GM12878 (cell line): Measurements from ENCODE around the gene MRPL38. TPM values are rescaled to one million over a fixed set of nuclear protein-coding genes. Genes with fewer than 3 reads are reported as not detected.

Experiments
- ATAC-seq: fragments of 200-7000 bp; cut with Tn5 transposase; 3 replicates; pipeline ENCODE4 v1.9.1; 2020; ENCODE audit warnings: mild to moderate bottlenecking, moderate library complexity
- BruUV-seq: library from RNA; stranded (reverse); fragments of 400-500 nt; replicated peaks from 2 replicates; lab custom pipeline; 2021; lab: Mats Ljungman, UMichigan
- CTCF ChIA-PET: fragments of 300-600 bp; sonication (Branson Sonifier 250); formaldehyde crosslinking; extraction: SDS; loops from one replicate; lab custom pipeline; 2021; ENCODE audit warnings: inconsistent platforms; lab: Yijun Ruan, JAX
- POLR2A ChIA-PET: fragments of 350-600 bp; formaldehyde crosslinking; extraction: SDS; loops from one replicate; lab custom pipeline; 2021; ENCODE audit warnings: inconsistent platforms; lab: Charles Lee
- RAD21 ChIA-PET: fragments of 300-600 bp; sonication (Branson Sonifier 250); formaldehyde crosslinking; loops from one replicate; lab custom pipeline; 2023; ENCODE audit warnings: antibody characterized with exemption; ENCODE audit not compliant: unreplicated experiment; lab: Charles Lee
- SMC1A ChIA-PET: fragments of 300-600 bp; sonication (Branson Sonifier 250); formaldehyde crosslinking; loops from one replicate; lab custom pipeline; 2023; ENCODE audit not compliant: unreplicated experiment, uncharacterized antibody; lab: Charles Lee
- DNase-seq: peaks from one replicate; pipeline ENCODE4 v3.0.0-alpha.2; 2011; ENCODE audit warnings: low read depth, low spot score
- FAIRE-seq: peaks from 3 replicates; lab custom pipeline; 2011; peaks lifted over from hg19 to GRCh38; lab: Jason Lieb, UNC
- H2AFZ ChIP-seq: 2 replicates; pipeline ENCODE4 v1.6.0; 2011; ENCODE audit warnings: low read depth, low read length, control low read depth; ENCODE audit not compliant: control insufficient read depth
- H3K27ac ChIP-seq: 2 replicates; pipeline ENCODE4 v1.5.1; 2011; ENCODE audit warnings: control low read depth; ENCODE audit not compliant: control insufficient read depth, insufficient read depth
- H3K27me3 ChIP-seq, 2 experiments: replicated peaks in 1 of 2; 2 replicates each; pipeline versions ENCODE4 v1.6.0 to v1.6.1; 2011; ENCODE audit warnings: low read length in 1 of 2; ENCODE audit not compliant: control insufficient read depth in 2 of 2, insufficient read depth in 2 of 2
- H3K36me3 ChIP-seq, 2 experiments: 2 replicates each; pipeline ENCODE4 v1.5.1; 2011; ENCODE audit warnings: low read length in 1 of 2; ENCODE audit not compliant: control insufficient read depth in 2 of 2, insufficient read depth in 2 of 2
- H3K4me1 ChIP-seq: 2 replicates; pipeline ENCODE4 v1.6.1; 2011; ENCODE audit warnings: mild to moderate bottlenecking, low read length, moderate library complexity, mixed read lengths; ENCODE audit not compliant: control insufficient read depth, insufficient read depth
- H3K4me2 ChIP-seq: 2 replicates; pipeline ENCODE4 v1.6.0; 2011; ENCODE audit warnings: control low read depth; ENCODE audit not compliant: control insufficient read depth, insufficient read depth
- H3K4me3 ChIP-seq: fragments of 200-600 bp; sonication (generic); 2 replicates; pipeline ENCODE4 v1.5.1; 2016
- H3K79me2 ChIP-seq: 2 replicates; pipeline ENCODE4 v1.6.0; 2011; ENCODE audit warnings: low read length; ENCODE audit not compliant: control insufficient read depth, insufficient read depth
- H3K9ac ChIP-seq: 2 replicates; pipeline ENCODE4 v1.8.0; 2011; ENCODE audit warnings: low read length, control low read depth, mixed read lengths; ENCODE audit not compliant: control insufficient read depth, insufficient read depth
- H3K9me3 ChIP-seq: replicated peaks from 3 replicates; pipeline ENCODE4 v1.5.1; 2011; ENCODE audit warnings: mild to moderate bottlenecking, low read length; ENCODE audit not compliant: control insufficient read depth, insufficient read depth
- H4K20me1 ChIP-seq: 2 replicates; pipeline ENCODE4 v1.6.0; 2011; ENCODE audit not compliant: control insufficient read depth, insufficient read depth
- BHLHE40 ChIP-seq, 2 experiments: fragments of 450-650 bp in 1 of 2; IDR thresholded peaks; 2 replicates each; pipeline ENCODE4 v1.6.1; 2011 to 2017; ENCODE audit warnings: low read depth in 2 of 2, borderline replicate concordance in 1 of 2, improper control_type of control experiment in 1 of 2, low read length in 1 of 2, mild to moderate bottlenecking in 1 of 2
- CREB1 ChIP-seq: IDR thresholded peaks from 2 replicates; pipeline ENCODE4 v1.6.1; 2012; ENCODE audit warnings: low read depth, mild to moderate bottlenecking, inconsistent platforms
- DPF2 ChIP-seq: fragments of 450-650 bp; IDR thresholded peaks from 2 replicates; pipeline ENCODE4 v1.6.1; 2017; ENCODE audit warnings: mild to moderate bottlenecking
- EP300 ChIP-seq, 2 experiments: fragments of 150-350 bp in 1 of 2; IDR thresholded peaks; 2 replicates each; pipeline ENCODE4 v1.6.1; 2011 to 2012; ENCODE audit warnings: low read depth in 2 of 2, low read length in 2 of 2, borderline replicate concordance in 1 of 2, improper control_type of control experiment in 1 of 2, inconsistent platforms in 1 of 2; ENCODE audit not compliant: control insufficient read depth in 1 of 2
- FOS ChIP-seq: IDR thresholded peaks from 3 replicates; pipeline ENCODE4 v1.6.1; 2011; ENCODE audit warnings: borderline replicate concordance; ENCODE audit not compliant: insufficient read length; ENCODE audit errors: extremely low read depth
- FOXK2 ChIP-seq: fragments of 450-650 bp; IDR thresholded peaks from 2 replicates; pipeline ENCODE4 v1.6.1; 2017; ENCODE audit warnings: mild to moderate bottlenecking, moderate library complexity
- HDAC6 ChIP-seq: fragments of 200-600 bp; sonication (generic); IDR thresholded peaks from one replicate; pipeline ENCODE4 v1.8.0; 2017; ENCODE audit warnings: antibody characterized with exemption; ENCODE audit not compliant: unreplicated experiment
- NFXL1 ChIP-seq: fragments of 450-650 bp; IDR thresholded peaks from 2 replicates; pipeline ENCODE4 v1.6.1; 2017; ENCODE audit warnings: antibody characterized with exemption, mild to moderate bottlenecking, borderline replicate concordance
- SUZ12 ChIP-seq: fragments of 200-600 bp; sonication (generic); IDR thresholded peaks from one replicate; pipeline ENCODE4 v1.6.1; 2018; ENCODE audit warnings: antibody characterized with exemption, mild to moderate bottlenecking; ENCODE audit not compliant: unreplicated experiment
- TCF3 ChIP-seq: IDR thresholded peaks from 2 replicates; pipeline ENCODE4 v1.6.1; 2012; ENCODE audit warnings: low read depth, mild to moderate bottlenecking, low read length, borderline replicate concordance; ENCODE audit not compliant: insufficient read depth
- WGBS: methylation state at CpG from one replicate; pipeline ENCODE4 v1.1.6; 2016; ENCODE audit warnings: low lambda C conversion rate; ENCODE audit not compliant: insufficient replicate concordance, insufficient coverage; ENCODE audit errors: missing lambda C conversion rate; 5-methylcytosine and 5-hydroxymethylcytosine counted together
- in situ Hi-C: fragments of 300-500 bp; cut with MboI; formaldehyde crosslinking; loops from 9 replicates; pipeline ENCODE4 v1.14.3; 2018; ENCODE audit warnings: mixed read lengths
- intact Hi-C: fragments of 100-400 bp; cut with micrococcal nuclease; formaldehyde crosslinking; loops from one replicate; pipeline ENCODE4 v1.14.2; 2022; ENCODE audit not compliant: unreplicated experiment
- polyA plus RNA-seq, 11 experiments: library from polyadenylated mRNA; depleted of rRNA in 4 of 11; unstranded in 6 of 11; stranded (reverse) in 5 of 11; fragments of >200 nt; fragmentation: Nextera tagmentation in 4 of 11; fragmentation: Illumina TruSeq in 1 of 11; extraction: Ambion mirVana in 4 of 11; extraction: Trizol in 1 of 11; gene quantifications; 1 replicate in 1 of 11; 2 replicates in 10 of 11; pipeline versions ENCODE4 v1.2.1 to v1.2.3, GENCODE V29; 2011 to 2016; ENCODE audit warnings: inconsistent platforms in 2 of 11, missing spikeins in 2 of 11, low read depth in 1 of 11
- total RNA-seq, 4 experiments: library from RNA; depleted of rRNA in 3 of 4; stranded (reverse); fragments of >200 nt in 3 of 4; fragmentation: Illumina TruSeq in 1 of 4; extraction: Trizol in 1 of 4; gene quantifications; 2 replicates each; pipeline versions ENCODE4 v1.2.1 to v1.2.3, GENCODE V29; 2013 to 2021
- TF ChIP-seq, protein P1 (sequence below): IDR thresholded peaks from 2 replicates; pipeline ENCODE4 v1.6.1; 2011; ENCODE audit warnings: borderline replicate concordance, low read depth, mild to moderate bottlenecking, moderate library complexity, mixed read lengths, low read length; ENCODE audit not compliant: insufficient read depth; ENCODE audit errors: extremely low read length
- TF ChIP-seq, protein P2 (sequence below): fragments of 450-650 bp; IDR thresholded peaks from 2 replicates; pipeline ENCODE4 v1.6.1; 2017; ENCODE audit warnings: mild to moderate bottlenecking, moderate library complexity

MRPL38 gene
- total and polyA plus RNA-seq, 10 of the 15 experiments (the other 5 are each of a cell fraction or from before 2014, with no cell fraction given): 6.6 to 205 (median 53.1) TPM

GRCh38 chr17:75950855-75951554 is 46.3 kb upstream of the MRPL38 start (continued):
- TF ChIP-seq HDAC6 (no peak), FOXK2 (no peak), BHLHE40 (IDR thresholded peaks at IDR 0.05; ENCODE audit: borderline replicate concordance in 1 of 2, low read depth in 2 of 2, low read length in 1 of 2) (no peak), TCF3 (no peak), SUZ12 (no peak)
- TF ChIP-seq, protein P1, sequence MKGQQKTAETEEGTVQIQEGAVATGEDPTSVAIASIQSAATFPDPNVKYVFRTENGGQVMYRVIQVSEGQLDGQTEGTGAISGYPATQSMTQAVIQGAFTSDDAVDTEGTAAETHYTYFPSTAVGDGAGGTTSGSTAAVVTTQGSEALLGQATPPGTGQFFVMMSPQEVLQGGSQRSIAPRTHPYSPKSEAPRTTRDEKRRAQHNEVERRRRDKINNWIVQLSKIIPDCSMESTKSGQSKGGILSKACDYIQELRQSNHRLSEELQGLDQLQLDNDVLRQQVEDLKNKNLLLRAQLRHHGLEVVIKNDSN: no peak

DNA sequence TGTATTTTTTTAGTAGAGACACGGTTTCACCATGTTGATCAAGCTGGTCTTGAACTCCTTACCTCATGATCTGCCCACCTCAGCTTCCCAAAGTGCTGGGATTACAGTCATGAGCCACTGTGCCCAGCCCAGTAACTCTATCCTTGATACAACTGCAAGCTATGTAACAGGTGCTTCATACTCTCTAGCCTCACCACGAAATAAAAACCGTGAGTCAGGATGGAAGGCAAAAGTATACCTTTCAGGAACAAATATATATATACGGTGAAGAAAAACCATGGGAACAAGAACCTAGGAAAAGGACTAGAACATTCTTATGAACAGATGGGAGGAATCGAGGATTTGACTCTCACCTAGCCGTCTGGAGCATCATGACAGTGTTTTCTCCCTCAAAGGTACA is 45.7 kb upstream of the MRPL38 start:
- no peaks in the 10 kb centered on the region for H3K9me3 ChIP-seq
- no peaks in the 10 kb centered on the region for H3K79me2 ChIP-seq
- FAIRE-seq: no peak
- H3K9ac ChIP-seq: no peak overlapping the region
- TF ChIP-seq EP300 (IDR thresholded peaks at IDR 0.05; ENCODE audit: borderline replicate concordance in 1 of 2, control insufficient read depth in 1 of 2, low read depth in 2 of 2, low read length in 2 of 2): no peak
- no peak for TF ChIP-seq DPF2
- TF ChIP-seq CREB1: no peak
- TF ChIP-seq, protein P2, sequence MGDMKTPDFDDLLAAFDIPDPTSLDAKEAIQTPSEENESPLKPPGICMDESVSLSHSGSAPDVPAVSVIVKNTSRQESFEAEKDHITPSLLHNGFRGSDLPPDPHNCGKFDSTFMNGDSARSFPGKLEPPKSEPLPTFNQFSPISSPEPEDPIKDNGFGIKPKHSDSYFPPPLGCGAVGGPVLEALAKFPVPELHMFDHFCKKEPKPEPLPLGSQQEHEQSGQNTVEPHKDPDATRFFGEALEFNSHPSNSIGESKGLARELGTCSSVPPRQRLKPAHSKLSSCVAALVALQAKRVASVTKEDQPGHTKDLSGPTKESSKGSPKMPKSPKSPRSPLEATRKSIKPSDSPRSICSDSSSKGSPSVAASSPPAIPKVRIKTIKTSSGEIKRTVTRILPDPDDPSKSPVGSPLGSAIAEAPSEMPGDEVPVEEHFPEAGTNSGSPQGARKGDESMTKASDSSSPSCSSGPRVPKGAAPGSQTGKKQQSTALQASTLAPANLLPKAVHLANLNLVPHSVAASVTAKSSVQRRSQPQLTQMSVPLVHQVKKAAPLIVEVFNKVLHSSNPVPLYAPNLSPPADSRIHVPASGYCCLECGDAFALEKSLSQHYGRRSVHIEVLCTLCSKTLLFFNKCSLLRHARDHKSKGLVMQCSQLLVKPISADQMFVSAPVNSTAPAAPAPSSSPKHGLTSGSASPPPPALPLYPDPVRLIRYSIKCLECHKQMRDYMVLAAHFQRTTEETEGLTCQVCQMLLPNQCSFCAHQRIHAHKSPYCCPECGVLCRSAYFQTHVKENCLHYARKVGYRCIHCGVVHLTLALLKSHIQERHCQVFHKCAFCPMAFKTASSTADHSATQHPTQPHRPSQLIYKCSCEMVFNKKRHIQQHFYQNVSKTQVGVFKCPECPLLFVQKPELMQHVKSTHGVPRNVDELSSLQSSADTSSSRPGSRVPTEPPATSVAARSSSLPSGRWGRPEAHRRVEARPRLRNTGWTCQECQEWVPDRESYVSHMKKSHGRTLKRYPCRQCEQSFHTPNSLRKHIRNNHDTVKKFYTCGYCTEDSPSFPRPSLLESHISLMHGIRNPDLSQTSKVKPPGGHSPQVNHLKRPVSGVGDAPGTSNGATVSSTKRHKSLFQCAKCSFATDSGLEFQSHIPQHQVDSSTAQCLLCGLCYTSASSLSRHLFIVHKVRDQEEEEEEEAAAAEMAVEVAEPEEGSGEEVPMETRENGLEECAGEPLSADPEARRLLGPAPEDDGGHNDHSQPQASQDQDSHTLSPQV: no peak
- TF ChIP-seq FOS: no peak
- TF ChIP-seq TCF3: no peak
- no peak for TF ChIP-seq NFXL1
- DNase-seq: no peak
- no peaks in the 10 kb centered on the region for H3K27me3 ChIP-seq
- ChIA-PET SMC1A (interaction anchor here (0.6 kb wide), 1 partner anchor 204 kb away, joined by 3 read pairs; no protein-coding TSS in a partner anchor), RAD21 (no interaction called here), CTCF (interaction anchor here (1.1 kb wide), 1 partner anchor 53 kb away, joined by 3 read pairs; no protein-coding TSS in a partner anchor), POLR2A (interaction anchor here (0.6 kb wide), 1 partner anchor 18 kb away, joined by 10 read pairs; no protein-coding TSS in a partner anchor)
- no peaks in the 10 kb centered on the region for H4K20me1 ChIP-seq
- 89% methylated on average over 6 of the region's 6 CpGs for WGBS
- H3K4me1 ChIP-seq: no peaks in the 10 kb centered on the region
- H3K36me3 ChIP-seq: peaks cover 1 to 24% of the 10 kb centered on the region in 2 experiments
- in situ Hi-C loops: no loop called here
- no peak overlapping the region for H3K4me3 ChIP-seq
- no peak overlapping the region for H2AFZ ChIP-seq
- intact Hi-C loops: no loop called here
- ATAC-seq: no peak
- H3K4me2 ChIP-seq: no peak overlapping the region
- H3K27ac ChIP-seq: no peak overlapping the region
- no TSS peak for BruUV-seq
